ENCODE measurements around the gene MDGA2.

- TF ChIP-seq KDM4A (IDR thresholded peaks at IDR 0.05; ENCODE audit: low read depth, low read length, severe bottlenecking): no peak
- TF ChIP-seq EZH2 (IDR thresholded peaks at IDR 0.05; ENCODE audit: low read depth, low read length, severe bottlenecking): no peak
- TF ChIP-seq KDM1A (IDR thresholded peaks at IDR 0.05; ENCODE audit: borderline replicate concordance, low read length): no peak
These were observed 495.5 kb downstream of the MDGA2 start for GRCh38 chr14:47179906-47180305.

Data from H1 (cell line).